ENCODE measurements around the gene THAP2. TPM values are rescaled to one million over a fixed set of nuclear protein-coding genes. Genes with fewer than 3 reads are reported as not detected.
"Not testable (repeated sequence)": the region's sequence is repeated elsewhere in the genome, so short reads cannot be mapped to it uniquely, and the experiment has no call there.

The THAP2 gene
- total RNA-seq, 2 experiments from 2014 or later, result 6.1 to 7.1 TPM

- Mint-ChIP-seq H3K9me3 (no peaks in the 10 kb centered on the region), H3K27ac (peak overlapping the region; percentile 100), H3K27me3 (no peaks in the 10 kb centered on the region), H3K4me3 (peak overlapping the region; percentile 98), H3K4me1 (peaks cover 32% of the 10 kb centered on the region), H3K36me3 (ENCODE audit: low read depth) (peaks cover 28% of the 10 kb centered on the region)
- no peak for DNase-seq
- ChIA-PET CTCF (interaction anchor here (3.3 kb wide), 1 partner anchor 28 kb away, joined by 16 read pairs; no protein-coding TSS in a partner anchor), POLR2A (no interaction called here)
These were observed 976 bp downstream of the THAP2 start for GRCh38 chr12:71665090-71665463.

GRCh38 chr12:71666259-71666658 lies 2.2 kb downstream of the THAP2 start:
- no peak overlapping the region for H3K4me3 Mint-ChIP-seq
- H3K27me3 Mint-ChIP-seq, result no peaks in the 10 kb centered on the region
- H3K27ac Mint-ChIP-seq, result no peak overlapping the region
- ChIA-PET CTCF (no interaction called here), POLR2A (interaction anchor here (0.7 kb wide), 1 partner anchor 18 kb away, joined by 4 read pairs; no protein-coding TSS in a partner anchor)
- DNase-seq, result no peak
- peaks cover 25% of the 10 kb centered on the region for H3K36me3 Mint-ChIP-seq (ENCODE audit: low read depth)
- H3K9me3 Mint-ChIP-seq, result no peaks in the 10 kb centered on the region
- peaks cover 28% of the 10 kb centered on the region for H3K4me1 Mint-ChIP-seq

- POLR2A ChIA-PET, result no interaction called here
- Mint-ChIP-seq H3K4me1 (peaks cover 9% of the 10 kb centered on the region), H3K36me3 (ENCODE audit: low read depth) (peaks cover 14% of the 10 kb centered on the region), H3K27ac (no peak overlapping the region), H3K9me3 (no peaks in the 10 kb centered on the region), H3K4me3 (no peak overlapping the region), H3K27me3 (no peaks in the 10 kb centered on the region)
- no peak for DNase-seq
- CTCF ChIA-PET, result no interaction called here
These were observed 7.2 kb downstream of the THAP2 start for GRCh38 chr12:71671311-71671710.

- no peaks in the 10 kb centered on the region for H3K27me3 Mint-ChIP-seq
- ChIA-PET CTCF (interaction anchor here (0.6 to 1.3 kb wide), 5 partner anchors 9 to 232 kb away, joined by 3 to 5 read pairs (median 4); partner anchors contain the start of genes LGR5 and ZFC3H1), POLR2A (no interaction called here)
- no peaks in the 10 kb centered on the region for H3K9me3 Mint-ChIP-seq
- no peak for DNase-seq
- H3K4me1 Mint-ChIP-seq, result peaks cover 9% of the 10 kb centered on the region
- no peak overlapping the region for H3K27ac Mint-ChIP-seq
- no peak overlapping the region for H3K4me3 Mint-ChIP-seq
- H3K36me3 Mint-ChIP-seq (ENCODE audit: low read depth), result peaks cover 13% of the 10 kb centered on the region
These were observed 7.7 kb downstream of the THAP2 start for GRCh38 chr12:71671816-71672215.

DNA sequence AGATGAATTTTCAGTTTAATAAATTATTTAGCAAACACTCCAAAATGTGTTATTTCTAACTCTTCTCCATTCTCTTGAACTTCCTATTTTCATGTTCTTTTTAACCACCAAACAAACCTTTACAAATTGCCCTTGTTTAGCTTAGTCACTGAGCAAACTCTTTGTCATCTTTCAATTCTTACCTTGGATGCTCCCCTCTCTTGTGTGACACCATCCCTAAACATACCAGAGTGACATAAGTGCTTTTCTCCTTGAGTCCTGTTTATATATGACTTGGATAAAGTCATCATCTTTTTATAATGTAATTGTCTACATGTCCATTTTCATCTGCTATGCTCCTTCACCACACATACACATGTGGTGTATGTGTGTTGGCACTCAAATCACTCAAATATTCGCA lies 18.4 kb downstream of the THAP2 start:
- DNase-seq, result no peak
- no peak overlapping the region for H3K4me3 Mint-ChIP-seq
- H3K27me3 Mint-ChIP-seq, result no peaks in the 10 kb centered on the region
- ChIA-PET CTCF (interaction anchor here (1.6 kb wide), 1 partner anchor 18 kb away, joined by 3 read pairs; the partner anchor contains the start of genes THAP2 and ZFC3H1), POLR2A (no interaction called here)
- H3K4me1 Mint-ChIP-seq, result peaks cover 22% of the 10 kb centered on the region
- no peak overlapping the region for H3K27ac Mint-ChIP-seq
- H3K36me3 Mint-ChIP-seq (ENCODE audit: low read depth), result no peaks in the 10 kb centered on the region
- H3K9me3 Mint-ChIP-seq, result no peaks in the 10 kb centered on the region

- Mint-ChIP-seq H3K4me1 (peaks cover 34% of the 10 kb centered on the region), H3K4me3 (peak overlapping the region; percentile 51), H3K27me3 (no peaks in the 10 kb centered on the region), H3K27ac (peak overlapping the region; percentile 85), H3K9me3 (no peaks in the 10 kb centered on the region), H3K36me3 (ENCODE audit: low read depth) (no peaks in the 10 kb centered on the region)
- ChIA-PET POLR2A (no interaction called here), CTCF (interaction anchor here (1.0 to 1.4 kb wide), 3 partner anchors 11 to 65 kb away, joined by 3 to 4 read pairs (median 3); no protein-coding TSS in a partner anchor)
- DNase-seq, result no peak
These were observed 19.5 kb downstream of the THAP2 start for GRCh38 chr12:71683633-71684032.

DNA sequence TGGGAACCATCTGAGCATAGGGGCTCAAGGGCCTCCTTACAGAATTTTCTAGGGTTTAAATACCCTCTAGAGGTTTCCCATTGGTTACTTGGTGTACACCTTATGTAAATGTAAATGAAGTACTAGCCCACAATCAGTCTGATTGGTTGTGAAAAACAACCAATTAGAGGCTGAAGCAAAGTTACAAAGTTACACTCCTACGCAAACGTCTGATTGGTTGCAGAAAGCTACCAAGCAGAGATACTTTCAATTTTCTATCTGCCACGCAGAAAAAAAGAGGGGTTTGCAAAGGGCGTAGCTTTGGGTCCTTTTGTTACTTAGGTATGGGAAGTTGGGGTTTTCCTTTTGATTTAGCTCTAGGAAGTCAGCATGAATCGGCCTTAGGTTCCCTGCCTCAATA lies 20.0 kb downstream of the THAP2 start:
- peak overlapping the region; percentile 51 for H3K4me3 Mint-ChIP-seq
- H3K9me3 Mint-ChIP-seq, result no peaks in the 10 kb centered on the region
- CTCF ChIA-PET, result interaction anchor here (1.0 to 1.6 kb wide), 4 partner anchors 11 to 66 kb away, joined by 3 to 5 read pairs (median 4); no protein-coding TSS in a partner anchor
- peak overlapping the region; percentile 85 for H3K27ac Mint-ChIP-seq
- no peaks in the 10 kb centered on the region for H3K36me3 Mint-ChIP-seq (ENCODE audit: low read depth)
- peaks cover 35% of the 10 kb centered on the region for H3K4me1 Mint-ChIP-seq
- POLR2A ChIA-PET, result interaction anchor here (0.9 kb wide), 1 partner anchor 18 kb away, joined by 4 read pairs; no protein-coding TSS in a partner anchor
- DNase-seq, result peak; percentile 37
- no peaks in the 10 kb centered on the region for H3K27me3 Mint-ChIP-seq

DNA sequence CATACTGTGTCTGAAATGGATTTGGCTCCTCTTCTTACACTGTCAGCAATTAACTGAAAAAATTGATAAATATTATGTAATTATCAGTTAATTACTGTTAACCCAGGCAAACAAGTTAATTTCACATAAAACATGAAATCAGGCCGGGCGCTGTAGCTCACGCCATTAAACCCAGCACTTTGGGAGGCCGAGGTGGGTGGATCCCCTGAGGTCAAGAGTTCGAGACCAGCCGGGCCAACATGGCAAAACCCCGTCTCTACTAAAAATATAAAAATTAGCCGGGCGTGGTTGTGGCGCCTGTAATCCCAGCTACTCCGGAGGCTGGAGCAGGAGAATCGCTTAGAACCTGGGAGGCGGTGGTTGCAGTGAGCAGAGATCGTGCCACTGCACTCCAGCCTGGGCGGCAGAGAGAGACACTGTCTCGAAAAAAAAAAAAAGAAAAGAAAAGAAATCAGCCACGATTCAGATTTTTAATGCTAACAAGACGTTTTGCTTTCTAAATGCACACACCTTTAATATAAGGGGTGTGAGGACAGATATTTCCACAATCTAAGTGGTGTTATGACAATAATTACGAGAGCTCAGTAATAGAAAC lies 21.3 kb downstream of the THAP2 start:
- Mint-ChIP-seq H3K4me1 (peaks cover 39% of the 10 kb centered on the region), H3K9me3 (no peaks in the 10 kb centered on the region), H3K4me3 (peak overlapping the region; percentile 83), H3K27ac (peak overlapping the region; percentile 91), H3K27me3 (no peaks in the 10 kb centered on the region), H3K36me3 (ENCODE audit: low read depth) (peaks cover 4% of the 10 kb centered on the region)
- CTCF ChIA-PET, result interaction anchor here (0.6 to 2.6 kb wide), 8 partner anchors 8 to 277 kb away, joined by 3 to 10 read pairs (median 5); partner anchors contain the start of genes THAP2 and ZFC3H1
- POLR2A ChIA-PET, result interaction anchor here (0.7 to 1.2 kb wide), 3 partner anchors 22 to 86 kb away, joined by 3 to 8 read pairs (median 6); partner anchors contain the start of genes RAB21, THAP2 and ZFC3H1
- no peak for DNase-seq

DNA sequence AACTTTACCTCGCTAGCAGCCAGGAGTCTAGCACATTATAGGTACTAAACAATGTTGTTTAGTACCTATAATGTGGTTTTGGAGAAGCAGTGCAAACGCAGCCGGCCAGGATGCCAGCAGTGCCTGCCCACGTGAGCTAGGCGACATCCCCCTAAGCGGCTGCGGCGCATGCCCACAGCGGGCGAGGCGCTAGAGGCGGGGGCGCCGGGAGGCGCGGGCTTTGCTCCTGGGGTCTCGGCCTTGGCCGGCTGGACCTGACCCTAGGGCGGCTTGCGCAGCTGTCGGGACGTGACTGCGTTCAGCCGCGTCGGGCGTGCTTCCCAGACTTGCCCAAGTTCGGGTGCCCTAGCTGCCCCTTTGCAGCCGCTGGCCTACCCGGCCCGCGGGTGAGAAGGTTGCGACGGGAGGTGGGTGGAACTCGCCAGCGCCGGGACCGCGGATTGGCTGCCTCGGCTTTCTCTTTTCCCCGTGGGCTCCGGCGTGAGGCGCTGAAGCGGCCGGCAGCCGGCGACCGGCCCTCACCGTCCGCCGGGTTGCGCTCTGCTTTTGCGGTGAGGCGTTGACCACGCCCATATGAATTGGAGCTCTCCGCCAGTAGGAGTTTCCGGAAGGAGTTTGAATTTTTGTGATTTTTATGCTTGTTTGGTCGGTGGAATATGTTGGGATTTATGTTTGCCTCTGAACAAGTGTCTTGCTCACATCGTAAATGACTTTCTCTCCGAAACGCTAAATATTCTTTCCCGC lies 22.0 kb downstream of the THAP2 start, which contains the start of gene TMEM19:
TMEM19 (plus strand) TSS at position 169 of the 744 bp plus-strand sequence. CDS start 599 bp downstream, outside the sequence.
- Mint-ChIP-seq H3K27me3 (no peaks in the 10 kb centered on the region), H3K4me3 (peak within 1 kb of the TSS; percentile 83), H3K27ac (peak within 1 kb of the TSS; percentile 91), H3K4me1 (peaks cover 39% of the 10 kb centered on the region), H3K9me3 (no peaks in the 10 kb centered on the region), H3K36me3 (ENCODE audit: low read depth) (peaks cover 8% of the 10 kb centered on the region)
- peak; percentile 81 for DNase-seq
- ChIA-PET POLR2A (interaction anchor here (1.0 to 1.2 kb wide), 2 partner anchors 22 to 68 kb away, joined by 3 to 8 read pairs; partner anchors contain the start of genes RAB21, THAP2 and ZFC3H1), CTCF (interaction anchor here (0.6 to 2.6 kb wide), 9 partner anchors 9 to 276 kb away, joined by 3 to 10 read pairs (median 5); partner anchors contain the start of genes THAP2 and ZFC3H1)

- ChIA-PET POLR2A (interaction anchor here (1.2 kb wide), 1 partner anchor 23 kb away, joined by 8 read pairs; the partner anchor contains the start of genes THAP2 and ZFC3H1), CTCF (interaction anchor here (1.2 to 2.6 kb wide), 8 partner anchors 9 to 62 kb away, joined by 3 to 10 read pairs (median 6); partner anchors contain the start of genes THAP2 and ZFC3H1)
- no peak for DNase-seq
- Mint-ChIP-seq H3K27ac (peak overlapping the region; percentile 91), H3K4me3 (peak overlapping the region; percentile 83), H3K27me3 (no peaks in the 10 kb centered on the region), H3K36me3 (ENCODE audit: low read depth) (peaks cover 8% of the 10 kb centered on the region), H3K4me1 (peaks cover 39% of the 10 kb centered on the region), H3K9me3 (no peaks in the 10 kb centered on the region)
These were observed 22.5 kb downstream of the THAP2 start for GRCh38 chr12:71686658-71687025.

GRCh38 chr12:71687172-71687571 lies 23.1 kb downstream of the THAP2 start:
- H3K36me3 Mint-ChIP-seq (ENCODE audit: low read depth); H3K27me3 Mint-ChIP-seq; DNase-seq; H3K9me3 Mint-ChIP-seq: not testable (repeated sequence)
- ChIA-PET POLR2A (interaction anchor here (0.6 kb wide), 2 partner anchors 21 to 67 kb away, joined by 3 read pairs; no protein-coding TSS in a partner anchor), CTCF (interaction anchor here (0.6 to 2.6 kb wide), 6 partner anchors 8 to 60 kb away, joined by 3 to 9 read pairs (median 4); no protein-coding TSS in a partner anchor)
- peak overlapping the region; percentile 69 for H3K27ac Mint-ChIP-seq
- H3K4me1 Mint-ChIP-seq, result peaks cover 39% of the 10 kb centered on the region
- peak overlapping the region; percentile 61 for H3K4me3 Mint-ChIP-seq

- CTCF ChIA-PET, result no interaction called here
- DNase-seq, result no peak
- no peak overlapping the region for H3K27ac Mint-ChIP-seq
These were observed 25.0 kb downstream of the THAP2 start for GRCh38 chr12:71688961-71689570.

More at GRCh38 chr12:71688961-71689570, 25.0 kb downstream of the THAP2 start:
- POLR2A ChIA-PET, result no interaction called here
- Mint-ChIP-seq H3K4me3 (no peak overlapping the region), H3K27me3 (no peaks in the 10 kb centered on the region), H3K4me1 (peaks cover 33% of the 10 kb centered on the region), H3K36me3 (ENCODE audit: low read depth) (peaks cover 14% of the 10 kb centered on the region), H3K9me3 (no peaks in the 10 kb centered on the region)
